Forelimb muscle (tissue), 1 donor: ENCODE results near the gene MEF2D. TPM values are rescaled to one million over a fixed set of nuclear protein-coding genes. Genes with fewer than 3 reads are reported as not detected.
A peak's percentile ranks its signal among the peaks of the same experiment; 100 is the strongest.

ENCODE experiments used
- DNase-seq: peaks from one replicate; pipeline ENCODE4 v3.0.0-alpha.2; 2013; ENCODE audit warnings: low read depth
- polyA plus RNA-seq: library from polyadenylated mRNA; unstranded; fragments of 120-200 nt; gene quantifications from one replicate; pipeline ENCODE4 v1.2.1, GENCODE V29; 2013; ENCODE audit not compliant: insufficient read length

The MEF2D gene
- polyA plus RNA-seq, 1 donor = 78.6 TPM

DNA sequence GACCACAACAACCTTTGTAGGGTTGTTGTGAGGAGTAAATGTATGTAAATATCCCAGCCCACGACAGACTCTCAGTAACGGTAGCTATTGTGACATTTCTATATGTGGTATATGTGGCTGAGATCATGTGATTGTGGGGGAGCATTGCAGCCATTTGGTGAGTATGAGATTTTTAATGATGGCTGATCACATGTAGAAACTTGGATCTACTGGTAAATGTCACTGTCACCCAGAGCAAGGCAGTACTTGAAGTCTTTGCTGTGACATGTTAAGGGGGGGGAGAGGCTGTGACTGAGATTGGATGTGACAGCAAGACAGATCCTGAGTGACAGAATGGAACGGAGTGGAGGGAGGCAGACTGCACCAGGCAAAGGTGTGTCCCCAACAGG is 23.9 kb upstream of the MEF2D start:
- DNase-seq = no peak

DNA sequence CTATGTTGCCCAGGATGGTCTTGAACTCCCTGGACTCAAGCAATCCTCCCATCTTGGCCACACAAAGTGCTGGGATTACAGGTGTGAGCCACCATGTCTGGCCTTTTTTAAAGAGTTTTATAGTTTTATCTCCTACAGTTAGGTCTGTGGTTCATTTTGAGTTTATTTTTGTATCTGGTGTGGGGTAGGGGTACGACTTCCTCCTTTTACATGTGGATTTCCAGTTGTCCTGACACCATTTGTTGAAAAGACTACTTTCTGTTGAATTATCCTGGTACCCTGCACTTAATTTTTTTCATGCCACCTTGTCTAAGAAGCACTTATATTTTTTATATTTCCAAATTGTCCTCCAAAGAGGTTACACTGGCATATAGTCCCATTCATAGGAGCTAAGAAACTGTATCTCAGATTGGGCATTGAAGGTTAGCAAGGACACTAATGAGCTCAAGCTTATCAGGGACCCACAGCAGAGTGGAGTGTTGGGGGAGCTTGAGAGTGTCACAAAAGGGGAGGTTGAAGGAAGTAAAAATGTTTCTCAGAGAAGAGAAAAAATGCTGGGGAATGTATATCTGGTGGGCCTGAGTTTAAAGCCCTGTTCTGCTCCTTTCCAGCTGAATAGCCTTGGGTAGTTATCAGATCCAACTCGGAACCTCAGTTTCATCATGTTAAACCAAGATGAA is 23.4 kb upstream of the MEF2D start:
- DNase-seq = no peak

- DNase-seq = no peak
Observed at GRCh38 chr1:156522443-156522970, 21.9 kb upstream of the MEF2D start.

DNA sequence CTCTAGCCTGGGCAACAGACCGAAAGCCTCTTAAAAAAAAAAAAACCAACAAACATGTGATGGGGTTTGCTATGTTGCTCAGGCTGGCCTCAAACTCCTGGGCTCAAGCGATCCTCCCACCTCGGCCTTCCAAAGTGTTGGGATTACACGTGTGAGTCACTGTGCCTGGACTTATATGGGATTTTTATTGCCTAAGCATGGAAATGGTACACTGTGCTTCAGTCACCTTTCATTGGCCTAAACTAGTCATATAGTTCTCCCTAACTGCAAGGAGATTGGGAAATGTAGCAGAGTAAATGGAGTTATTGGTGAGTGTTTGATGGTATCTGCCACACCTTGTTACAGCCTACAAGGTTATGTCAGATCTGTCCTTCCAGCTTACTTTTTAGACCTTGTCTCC is 17.2 kb upstream of the MEF2D start:
- DNase-seq = no peak

- no peak for DNase-seq
Observed at GRCh38 chr1:156516821-156517220, 16.2 kb upstream of the MEF2D start.

DNA sequence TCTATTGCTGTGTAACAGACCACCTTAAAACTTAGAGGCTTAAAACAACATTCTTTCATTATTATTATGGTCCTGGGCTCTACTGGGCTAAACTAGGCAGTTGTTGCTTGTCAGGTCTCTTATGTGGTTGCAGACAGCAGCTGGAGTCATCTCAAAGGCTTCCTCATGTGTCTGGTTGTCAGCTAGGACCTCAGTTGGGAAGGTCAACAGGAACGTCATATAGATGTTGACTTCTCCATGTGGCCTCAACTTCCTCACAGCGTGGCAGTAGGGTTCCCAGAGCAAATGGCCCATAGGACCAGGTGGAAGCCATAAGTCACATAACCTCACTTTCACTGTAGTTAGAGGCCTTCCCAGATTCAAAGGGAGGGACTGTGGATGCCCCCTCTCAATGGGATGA is 15.4 kb upstream of the MEF2D start:
- DNase-seq = no peak

GRCh38 chr1:156513185-156513584 is 12.6 kb upstream of the MEF2D start:
- DNase-seq = no peak

DNA sequence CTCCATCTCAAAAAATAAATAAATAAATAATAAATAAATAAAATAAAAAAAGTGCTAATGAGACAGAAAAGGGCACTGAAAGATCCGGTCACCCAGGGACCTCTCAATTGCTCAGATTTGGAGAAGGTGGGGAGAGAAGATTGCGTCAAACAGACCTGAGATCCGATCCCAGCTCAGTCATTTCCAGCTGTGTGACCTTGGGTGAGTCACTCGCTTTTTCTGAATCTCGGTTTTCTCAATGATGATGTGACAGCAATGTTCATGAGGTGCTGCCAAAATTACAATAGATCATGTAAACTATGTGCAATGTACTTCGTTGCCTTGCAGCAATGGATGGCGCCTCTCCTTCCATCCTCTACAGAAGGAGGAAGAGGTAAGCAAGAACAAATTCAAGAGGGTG is 11.1 kb upstream of the MEF2D start:
- DNase-seq = no peak

GRCh38 chr1:156510709-156511108 is 10.1 kb upstream of the MEF2D start:
- no peak for DNase-seq

GRCh38 chr1:156509424-156510034 is 9.0 kb upstream of the MEF2D start:
- DNase-seq = no peak

- no peak for DNase-seq
Observed at GRCh38 chr1:156508955-156509234, 8.3 kb upstream of the MEF2D start.

DNA sequence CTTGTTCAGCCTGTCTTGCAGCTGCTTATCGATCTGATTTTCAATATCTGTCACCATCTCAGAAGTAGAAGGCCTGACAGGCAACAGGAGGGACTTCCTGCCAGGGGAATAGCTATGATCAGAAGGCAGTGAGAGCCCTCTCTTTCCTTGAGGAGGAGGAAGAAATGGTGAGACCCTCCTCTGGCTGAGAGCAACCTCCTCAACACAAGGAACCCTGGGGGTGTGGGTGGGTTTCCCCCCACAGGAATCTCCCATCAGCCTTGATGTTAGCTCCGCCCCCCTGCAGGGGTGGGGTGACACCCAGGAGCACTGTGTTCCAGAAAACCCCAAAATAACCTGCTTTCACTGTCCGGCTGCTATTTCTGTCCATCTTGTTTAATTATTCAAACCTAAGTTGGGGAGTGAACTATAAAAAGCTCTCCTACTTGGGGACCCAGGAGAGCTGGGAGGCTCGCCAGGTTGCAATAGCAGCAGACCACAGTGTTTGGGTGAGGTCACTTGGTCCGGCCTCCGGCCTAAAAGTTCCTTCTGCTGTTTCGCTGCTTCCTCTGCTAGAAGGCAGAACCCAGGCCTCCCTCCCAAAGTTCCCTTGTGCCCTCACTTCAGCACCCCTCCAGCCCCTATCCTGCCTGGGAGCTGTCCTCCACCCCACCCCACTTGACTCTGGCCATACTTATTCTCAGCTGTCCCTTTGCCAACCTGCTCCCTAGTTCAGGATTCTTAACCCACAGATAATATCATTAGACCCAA is 7.8 kb upstream of the MEF2D start:
- no peak for DNase-seq

GRCh38 chr1:156506450-156506849 is 5.9 kb upstream of the MEF2D start:
- DNase-seq = no peak

GRCh38 chr1:156505679-156506298 is 5.2 kb upstream of the MEF2D start:
- no peak for DNase-seq

DNA sequence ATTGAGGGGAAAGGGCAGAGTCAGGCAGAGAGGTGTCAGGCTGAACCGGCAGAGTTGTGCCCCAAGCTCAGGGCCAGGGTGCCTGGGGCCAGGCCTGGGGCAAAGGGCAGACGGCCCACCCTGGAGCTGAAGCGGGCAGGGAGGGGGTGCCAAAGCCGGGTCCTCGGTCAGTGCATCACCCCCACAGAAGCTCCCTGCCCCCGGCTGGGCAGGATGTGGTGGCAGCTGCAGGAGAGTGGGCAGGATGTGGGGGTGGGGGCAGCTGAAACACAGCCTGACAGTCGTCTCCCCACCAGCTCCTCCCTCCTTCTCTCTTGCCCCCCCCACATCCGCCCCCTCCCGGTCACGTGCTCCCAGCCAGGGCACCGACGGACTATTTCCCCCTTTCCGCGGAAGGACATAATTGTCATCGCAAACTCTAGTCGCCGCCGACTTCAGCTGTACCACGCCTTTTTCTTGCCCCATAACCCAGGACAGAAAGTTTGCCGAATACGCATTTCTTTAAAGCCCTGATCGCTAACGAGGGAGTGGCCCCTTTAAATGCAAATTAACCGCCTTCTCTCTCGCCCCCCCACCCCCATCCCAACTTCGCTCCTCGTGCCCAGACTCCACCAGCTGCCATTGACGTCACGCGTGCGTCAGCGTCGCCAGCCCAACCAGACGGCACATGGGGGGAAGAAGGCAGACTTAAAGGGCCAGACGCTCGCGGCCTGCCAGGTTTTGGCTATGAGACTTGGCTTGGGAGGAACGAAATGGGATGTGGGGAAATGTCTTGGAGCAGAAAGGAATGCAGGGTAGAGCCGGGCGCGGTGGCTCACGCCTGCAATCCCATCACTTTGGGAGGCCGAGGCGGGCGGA is 4.5 kb upstream of the MEF2D start:
- peak; percentile 96 for DNase-seq

- no peak for DNase-seq
Observed at GRCh38 chr1:156504438-156504813, 3.9 kb upstream of the MEF2D start.

DNA sequence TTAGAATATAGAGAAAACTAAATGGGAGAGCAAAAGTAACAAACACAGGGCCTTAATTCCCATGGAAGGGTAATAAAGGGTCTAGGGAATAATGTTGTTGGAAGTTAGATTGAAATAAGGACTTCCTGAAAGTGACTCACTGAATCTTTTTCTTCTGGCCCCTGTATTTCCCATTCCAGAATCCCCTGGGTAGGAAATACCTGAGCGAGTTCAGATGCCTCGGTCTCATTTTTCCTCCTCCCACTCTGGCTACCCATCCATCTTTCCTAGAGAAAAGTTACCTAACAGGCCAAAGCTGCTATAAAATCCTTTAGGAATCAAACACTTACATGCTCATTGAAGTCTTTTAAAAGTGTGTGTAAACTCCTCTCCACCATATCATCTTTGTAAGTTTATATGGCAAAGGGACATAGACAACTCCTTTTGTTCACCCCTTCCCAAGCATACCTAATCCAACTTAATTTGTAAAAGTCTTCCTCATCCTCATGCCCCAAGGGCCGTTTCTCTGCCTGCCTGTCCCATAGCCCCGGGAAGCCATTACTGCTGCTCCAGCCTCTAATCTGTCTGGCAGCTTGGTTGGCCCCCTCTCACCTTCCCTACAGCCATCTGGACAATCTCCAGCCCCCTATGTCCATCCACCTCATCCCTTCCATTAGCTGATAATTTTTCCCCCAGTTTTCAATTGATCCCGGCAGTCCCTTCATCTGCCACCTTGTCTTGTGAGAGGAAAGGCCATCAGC is 3.3 kb upstream of the MEF2D start:
- no peak for DNase-seq

- DNase-seq = peak; percentile 69
Observed at GRCh38 chr1:156502894-156503697, 2.5 kb upstream of the MEF2D start.

GRCh38 chr1:156502391-156502893 is 1.9 kb upstream of the MEF2D start:
- DNase-seq = no peak
